Right hindlimb (tissue), 1 donor: ENCODE data around the gene HYDIN.
A peak's percentile ranks its signal among the peaks of the same experiment; 100 is the strongest.

Experiments used
- DNase-seq: peaks from one replicate; pipeline ENCODE4 v3.0.0-alpha.2; 2018

HYDIN gene

DNA sequence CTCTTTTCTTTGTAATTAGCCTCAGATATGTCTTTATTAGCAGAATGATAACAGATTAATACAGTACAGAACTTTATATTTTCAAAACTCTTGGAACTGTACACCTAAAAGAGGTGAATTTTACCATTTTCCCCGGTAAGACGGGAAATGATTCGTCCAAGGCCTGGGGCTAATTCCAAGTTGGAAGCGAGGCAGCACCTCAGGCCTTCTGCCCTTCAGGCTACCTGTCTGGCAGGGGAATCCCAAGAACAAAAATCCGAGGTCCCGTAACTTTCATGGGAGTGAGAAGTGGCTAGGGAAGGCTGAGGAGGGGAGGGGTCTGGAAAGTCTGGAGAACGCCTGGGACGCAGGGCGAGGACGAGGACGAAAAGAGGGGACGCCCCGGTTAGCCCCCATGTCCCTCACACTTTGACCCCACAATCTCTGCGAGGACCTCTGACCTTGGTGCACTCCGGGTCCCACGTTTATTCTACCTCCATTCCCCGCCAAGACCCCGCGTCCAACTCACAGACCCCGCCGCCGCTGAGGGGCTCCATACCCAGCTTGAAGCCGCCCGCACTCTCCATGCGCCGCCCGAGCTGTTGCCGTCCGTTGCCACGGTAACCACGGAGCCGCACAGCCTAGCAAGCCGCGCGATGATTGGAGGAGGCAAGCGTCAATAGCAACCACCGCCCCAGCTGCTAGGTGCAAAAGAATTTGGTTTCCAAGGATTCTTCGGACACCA lies at the start of gene HYDIN:
Gene HYDIN (minus strand): TSS at position 601 of the 724 bp plus-strand sequence. CDS start 43,827 bp downstream, outside the sequence.
- peak; percentile 58 for DNase-seq

- DNase-seq, result no peak
These were observed 46.2 kb upstream of the HYDIN start for GRCh38 chr16:71276589-71277334.

- DNase-seq, result no peak
These were observed 42.9 kb upstream of the HYDIN start for GRCh38 chr16:71273384-71273783.

GRCh38 chr16:71264299-71264698 lies 33.8 kb upstream of the HYDIN start:
- no peak for DNase-seq

- DNase-seq, result no peak
These were observed 33.1 kb upstream of the HYDIN start for GRCh38 chr16:71263582-71263981.

GRCh38 chr16:71262391-71262790 lies 31.9 kb upstream of the HYDIN start:
- DNase-seq, result no peak

GRCh38 chr16:71260995-71261394 lies 30.5 kb upstream of the HYDIN start:
- DNase-seq, result no peak

GRCh38 chr16:71259086-71259485 lies 28.6 kb upstream of the HYDIN start:
- no peak for DNase-seq

GRCh38 chr16:71258372-71258771 lies 27.9 kb upstream of the HYDIN start:
- no peak for DNase-seq

- DNase-seq, result no peak
These were observed 27.2 kb upstream of the HYDIN start for GRCh38 chr16:71257768-71258167.

DNA sequence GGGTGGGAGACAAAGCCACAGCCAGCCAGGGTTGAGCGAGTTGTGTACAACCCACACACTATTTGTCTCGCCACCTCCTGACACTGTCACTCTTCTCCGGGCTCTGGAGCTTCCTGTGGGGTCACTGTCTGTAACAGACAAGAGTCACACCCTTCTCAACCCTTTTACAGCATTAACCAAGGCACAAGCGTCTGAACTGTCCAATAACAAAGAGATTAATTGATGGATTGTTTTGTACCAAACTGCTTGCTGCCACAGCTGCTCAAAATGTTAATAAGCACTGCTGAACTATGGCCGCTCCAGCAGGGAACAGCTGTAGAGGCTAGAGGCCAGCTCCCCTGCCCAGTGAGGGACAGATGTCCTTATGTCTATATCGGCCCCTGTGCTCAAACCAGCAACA lies 25.2 kb upstream of the HYDIN start:
- peak; percentile 76 for DNase-seq

GRCh38 chr16:71254832-71255525 lies 24.5 kb upstream of the HYDIN start:
- DNase-seq, result peak; percentile 74

DNA sequence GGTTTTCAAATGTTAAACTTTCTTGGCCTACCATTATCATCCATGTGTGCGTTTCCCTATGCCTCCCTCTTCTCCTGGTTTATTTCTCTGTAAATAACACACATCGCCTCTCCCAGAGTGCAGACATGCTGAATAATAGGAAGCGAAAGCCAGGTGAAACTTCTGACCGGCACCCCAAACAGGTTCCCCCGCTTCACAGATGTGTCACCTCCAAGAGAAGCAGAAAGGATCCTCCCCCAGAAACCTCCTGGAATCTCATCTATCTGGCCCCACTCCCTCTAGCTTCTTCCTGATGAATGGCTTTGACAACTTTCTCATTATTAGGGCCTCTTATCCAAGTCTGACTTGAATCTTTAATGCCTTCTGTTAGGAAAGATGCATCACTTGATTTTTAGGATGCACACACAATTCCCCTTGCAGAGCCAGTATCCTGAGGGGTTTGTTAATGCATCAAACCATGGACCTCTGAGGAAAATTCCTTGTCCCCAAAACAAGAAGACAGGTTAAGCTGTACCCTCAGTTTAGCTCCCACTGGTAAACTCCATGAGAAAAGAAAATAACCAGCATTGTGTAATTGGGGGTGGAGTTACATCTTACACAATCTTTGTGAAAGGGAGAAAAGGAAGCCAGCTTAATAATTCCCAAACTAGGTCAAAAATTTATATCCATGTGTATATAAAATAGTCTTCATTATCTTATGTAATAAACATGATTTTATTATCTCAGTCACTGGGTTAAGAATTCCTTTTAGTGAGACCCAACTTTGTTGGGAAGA lies 20.1 kb upstream of the HYDIN start:
- DNase-seq, result no peak

GRCh38 chr16:71249399-71249798 lies 18.9 kb upstream of the HYDIN start:
- DNase-seq, result no peak

- DNase-seq, result no peak
These were observed 17.0 kb upstream of the HYDIN start for GRCh38 chr16:71247478-71247877.

DNA sequence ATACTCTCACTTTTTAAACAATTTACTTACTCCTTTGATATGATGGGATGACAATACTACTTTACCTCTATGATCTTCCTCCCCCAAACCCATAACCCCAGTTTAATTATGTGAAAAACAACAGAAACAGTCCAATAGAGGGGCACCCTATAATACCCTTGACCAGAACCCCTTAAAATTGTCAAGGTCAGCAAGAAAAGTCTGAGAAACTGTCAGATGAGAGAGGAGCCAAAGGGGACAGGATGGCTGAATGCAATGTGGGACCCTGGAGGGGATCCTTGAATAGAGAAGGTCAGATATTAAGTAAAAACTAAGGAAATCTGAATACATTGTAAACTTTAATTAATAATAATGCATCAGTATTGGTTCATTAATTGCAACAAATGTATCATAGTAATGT lies 15.8 kb upstream of the HYDIN start:
- no peak for DNase-seq

DNA sequence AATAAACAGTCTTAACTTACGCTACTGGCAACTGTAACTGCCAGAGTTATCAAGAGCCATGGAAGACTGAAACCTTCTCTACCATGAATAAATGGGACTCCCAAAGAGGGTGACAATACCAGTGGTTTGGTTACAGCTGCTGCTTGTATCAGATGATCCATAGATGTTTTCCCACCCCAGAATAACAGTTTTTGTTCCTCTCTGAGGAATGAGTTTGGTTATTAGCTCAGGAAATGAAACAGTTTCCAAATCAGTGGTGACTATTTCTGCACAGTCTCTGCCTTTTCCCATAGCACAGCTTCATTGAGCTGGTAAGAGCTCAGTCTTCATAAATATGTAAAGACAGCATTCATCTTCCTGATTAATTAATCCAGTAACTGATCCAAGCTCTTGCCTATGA lies 14.0 kb upstream of the HYDIN start:
- DNase-seq, result no peak

- no peak for DNase-seq
These were observed 12.1 kb upstream of the HYDIN start for GRCh38 chr16:71242601-71243000.

DNA sequence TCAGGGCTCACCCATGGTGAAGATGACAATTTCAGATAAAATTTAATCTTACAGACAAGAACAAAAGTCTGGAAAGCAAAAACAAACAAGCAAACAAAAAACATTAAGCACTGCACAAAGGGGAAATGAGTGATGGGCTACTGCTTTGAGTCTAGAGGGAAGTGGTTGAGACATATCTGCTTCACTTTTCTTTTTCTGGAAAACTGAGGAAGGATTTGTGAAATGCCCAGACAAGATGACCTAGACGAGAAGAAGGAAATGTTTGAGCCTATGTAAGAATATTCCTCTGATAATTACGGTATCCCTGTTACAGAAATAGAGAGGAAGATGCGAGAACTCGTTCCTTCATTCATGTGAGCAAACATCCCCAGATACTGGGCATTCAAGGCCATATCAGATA lies 11.5 kb upstream of the HYDIN start:
- DNase-seq, result no peak

DNA sequence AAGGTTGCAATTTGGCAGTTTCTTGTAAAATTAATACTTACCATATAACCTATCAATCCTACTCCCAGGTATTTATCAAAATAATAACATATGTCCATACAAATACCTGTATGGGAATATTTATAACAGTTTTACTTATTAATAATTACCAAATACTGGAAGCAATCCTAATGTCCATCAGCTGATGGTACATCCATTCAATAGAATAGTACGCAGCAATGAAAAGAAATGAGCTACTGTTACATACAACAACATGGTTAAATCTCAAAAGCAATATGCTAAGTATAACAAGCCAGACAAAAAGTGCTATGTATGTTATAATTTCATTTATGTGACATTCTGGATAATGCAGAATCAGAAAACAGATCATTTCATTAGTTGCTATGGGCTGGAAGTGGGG lies 1.2 kb downstream of the HYDIN start:
- DNase-seq, result no peak

- no peak for DNase-seq
These were observed 4.0 kb downstream of the HYDIN start for GRCh38 chr16:71226229-71227141.

- DNase-seq, result no peak
These were observed 5.4 kb downstream of the HYDIN start for GRCh38 chr16:71225145-71225544.
